ENCODE measurements around the gene OR2AG2. TPM values are rescaled to one million over a fixed set of nuclear protein-coding genes. Genes with fewer than 3 reads are reported as not detected.

Gene OR2AG2
- total RNA-seq, 3 donors from 2014 or later (not counting 1 experiment from before 2014, with no cell fraction given): not detected

GRCh38 chr11:6736495-6737121 is 35.2 kb downstream of the OR2AG2 start:
- peak in 1 of 2 donors; percentile 40 for DNase-seq
- Mint-ChIP-seq H3K4me3 (no peak overlapping the region), H3K27ac (peak overlapping the region; percentile 91 to 92), H3K27me3 (ENCODE audit: low read depth in 2 of 2) (no peaks in the 10 kb centered on the region), H3K9me3 (no peaks in the 10 kb centered on the region), H3K36me3 (no peaks in the 10 kb centered on the region), H3K4me1 (peaks cover 74 to 81% of the 10 kb centered on the region in 2 donors)
- no peak for ATAC-seq
- Histone ChIP-seq H3K27ac (ENCODE audit: low read length) (no peak overlapping the region), H3K27me3 (ENCODE audit: control insufficient read depth, insufficient read depth, low read length) (no peaks in the 10 kb centered on the region), H3K9me3 (ENCODE audit: control insufficient read depth, insufficient read depth, low read length) (no peaks in the 10 kb centered on the region), H3K4me1 (ENCODE audit: control insufficient read depth, insufficient read depth, low read length) (peaks cover 26% of the 10 kb centered on the region), H3K4me3 (ENCODE audit: low read length) (no peak overlapping the region), H3K36me3 (ENCODE audit: control insufficient read depth, insufficient read depth, low read length) (peaks cover 38% of the 10 kb centered on the region)
- WGBS (ENCODE audit: insufficient coverage): 51% methylated on average over 3 of the region's 3 CpGs
- intact Hi-C loops (cut with micrococcal nuclease): no loop called here
- TF ChIP-seq, protein P1, sequence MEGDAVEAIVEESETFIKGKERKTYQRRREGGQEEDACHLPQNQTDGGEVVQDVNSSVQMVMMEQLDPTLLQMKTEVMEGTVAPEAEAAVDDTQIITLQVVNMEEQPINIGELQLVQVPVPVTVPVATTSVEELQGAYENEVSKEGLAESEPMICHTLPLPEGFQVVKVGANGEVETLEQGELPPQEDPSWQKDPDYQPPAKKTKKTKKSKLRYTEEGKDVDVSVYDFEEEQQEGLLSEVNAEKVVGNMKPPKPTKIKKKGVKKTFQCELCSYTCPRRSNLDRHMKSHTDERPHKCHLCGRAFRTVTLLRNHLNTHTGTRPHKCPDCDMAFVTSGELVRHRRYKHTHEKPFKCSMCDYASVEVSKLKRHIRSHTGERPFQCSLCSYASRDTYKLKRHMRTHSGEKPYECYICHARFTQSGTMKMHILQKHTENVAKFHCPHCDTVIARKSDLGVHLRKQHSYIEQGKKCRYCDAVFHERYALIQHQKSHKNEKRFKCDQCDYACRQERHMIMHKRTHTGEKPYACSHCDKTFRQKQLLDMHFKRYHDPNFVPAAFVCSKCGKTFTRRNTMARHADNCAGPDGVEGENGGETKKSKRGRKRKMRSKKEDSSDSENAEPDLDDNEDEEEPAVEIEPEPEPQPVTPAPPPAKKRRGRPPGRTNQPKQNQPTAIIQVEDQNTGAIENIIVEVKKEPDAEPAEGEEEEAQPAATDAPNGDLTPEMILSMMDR (IDR thresholded peaks at IDR 0.05): no peak

GRCh38 chr11:6735306-6735705 is 36.5 kb downstream of the OR2AG2 start:
- Mint-ChIP-seq H3K4me3 (peak overlapping the region; percentile 15), H3K27ac (peak overlapping the region; percentile 91 to 92), H3K9me3 (no peaks in the 10 kb centered on the region), H3K36me3 (no peaks in the 10 kb centered on the region), H3K27me3 (ENCODE audit: low read depth in 2 of 2) (no peaks in the 10 kb centered on the region), H3K4me1 (peaks cover 77 to 87% of the 10 kb centered on the region in 2 donors)
- H3K4me1 ChIP-seq (ENCODE audit: control insufficient read depth, insufficient read depth, low read length): peaks cover 24% of the 10 kb centered on the region
- peaks cover 38% of the 10 kb centered on the region for H3K36me3 ChIP-seq (ENCODE audit: control insufficient read depth, insufficient read depth, low read length)
- H3K9me3 ChIP-seq (ENCODE audit: control insufficient read depth, insufficient read depth, low read length): no peaks in the 10 kb centered on the region
- H3K27me3 ChIP-seq (ENCODE audit: control insufficient read depth, insufficient read depth, low read length): no peaks in the 10 kb centered on the region
- intact Hi-C loops (cut with micrococcal nuclease): no loop called here
- H3K27ac ChIP-seq (ENCODE audit: low read length): peak overlapping the region; percentile 24
- DNase-seq (peak in 1 of 2 donors; percentile 48), ATAC-seq (peak in 2 of 3 donors; percentile 26 to 33)
- 33% methylated on average over 2 of the region's 3 CpGs for whole genome bisulfite sequencing (ENCODE audit: insufficient coverage)
- H3K4me3 ChIP-seq (ENCODE audit: low read length): no peak overlapping the region
- TF ChIP-seq, protein P1 (IDR thresholded peaks at IDR 0.05): no peak

DNA sequence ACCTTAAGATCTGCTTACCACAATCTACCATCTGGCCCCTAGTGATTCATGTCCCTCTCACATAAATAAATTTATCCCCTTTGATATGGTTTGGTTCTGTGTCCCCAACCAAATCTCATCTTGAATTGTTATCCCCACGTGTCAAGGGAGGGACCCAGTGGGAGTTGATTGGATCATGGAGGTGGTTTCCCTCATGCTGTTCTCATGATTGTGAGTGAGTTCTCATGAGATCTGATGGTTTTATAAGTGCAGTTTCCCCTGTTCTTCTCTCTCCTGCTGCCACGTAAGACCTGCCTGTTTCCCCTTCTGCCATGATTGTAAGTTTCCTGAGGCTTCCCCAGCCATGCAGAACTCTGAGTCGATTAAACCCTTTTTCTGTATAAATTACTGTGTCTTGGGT is 37.2 kb downstream of the OR2AG2 start:
- H3K9me3 ChIP-seq (ENCODE audit: control insufficient read depth, insufficient read depth, low read length): no peaks in the 10 kb centered on the region
- H3K36me3 Mint-ChIP-seq: no peaks in the 10 kb centered on the region
- 78% methylated on average over 1 of the region's 3 CpGs for WGBS (ENCODE audit: insufficient coverage)
- peak overlapping the region; percentile 24 for H3K27ac ChIP-seq (ENCODE audit: low read length)
- H3K36me3 ChIP-seq (ENCODE audit: control insufficient read depth, insufficient read depth, low read length): peaks cover 34% of the 10 kb centered on the region
- H3K4me3 Mint-ChIP-seq: peak overlapping the region; percentile 15
- TF ChIP-seq, protein P1 (IDR thresholded peaks at IDR 0.05): no peak
- ATAC-seq (no peak), DNase-seq (no peak)
- H3K9me3 Mint-ChIP-seq: no peaks in the 10 kb centered on the region
- peaks cover 79 to 88% of the 10 kb centered on the region in 2 donors for H3K4me1 Mint-ChIP-seq
- no peaks in the 10 kb centered on the region for H3K27me3 ChIP-seq (ENCODE audit: control insufficient read depth, insufficient read depth, low read length)
- H3K4me1 ChIP-seq (ENCODE audit: control insufficient read depth, insufficient read depth, low read length): peaks cover 23% of the 10 kb centered on the region
- peak overlapping the region; percentile 91 to 92 for H3K27ac Mint-ChIP-seq
- intact Hi-C loops (cut with micrococcal nuclease): no loop called here
- H3K27me3 Mint-ChIP-seq (ENCODE audit: low read depth in 2 of 2): no peaks in the 10 kb centered on the region
- H3K4me3 ChIP-seq (ENCODE audit: low read length): no peak overlapping the region
